Psoas muscle (tissue), 8 donors: ENCODE results near the gene TRABD2A. TPM values are rescaled to one million over a fixed set of nuclear protein-coding genes. Genes with fewer than 3 reads are reported as not detected.

ENCODE experiments used
- ATAC-seq, 4 donors: fragments of 200-7000 bp; cut with Tn5 transposase; one replicate each; pipeline ENCODE4 v1.9.1; 2020; ENCODE audit warnings: moderate library complexity in 3 of 4, mild to moderate bottlenecking in 2 of 4
- DNase-seq, 2 donors: peaks; one replicate each; pipeline ENCODE4 v3.0.0-alpha.2; 2020
- H3K27ac ChIP-seq: fragments of 200-600 bp; one replicate; pipeline ENCODE4 v1.8.0; 2022
- H3K27me3 ChIP-seq, 3 donors: fragments of 200-600 bp in 1 of 3; one replicate each; pipeline versions ENCODE4 v1.6.1 to v1.8.0; 2013 to 2022; ENCODE audit warnings: low read length in 2 of 3, mild to moderate bottlenecking in 2 of 3, moderate library complexity in 1 of 3; ENCODE audit not compliant: insufficient read depth in 3 of 3
- H3K36me3 ChIP-seq, 2 donors: fragments of 200-600 bp in 1 of 2; one replicate each; pipeline versions ENCODE4 v1.6.1 to v1.8.0; 2013 to 2022; ENCODE audit warnings: low read depth in 1 of 2, mild to moderate bottlenecking in 1 of 2, moderate library complexity in 1 of 2; ENCODE audit not compliant: insufficient read depth in 1 of 2
- H3K4me1 ChIP-seq: fragments of 200-600 bp; one replicate; pipeline ENCODE4 v1.8.0; 2022
- H3K4me3 ChIP-seq: fragments of 200-600 bp; one replicate; pipeline ENCODE4 v1.8.0; 2022; ENCODE audit warnings: mild to moderate bottlenecking
- H3K9me3 ChIP-seq: fragments of 200-600 bp; one replicate; pipeline ENCODE4 v1.8.0; 2022
- CTCF ChIP-seq: fragments of 200-600 bp; IDR thresholded peaks from one replicate; pipeline ENCODE4 v1.8.0; 2022; ENCODE audit warnings: antibody characterized with exemption
- WGBS, 3 donors: extraction: QIAGEN DNeasy Blood & Tissue Kit; methylation state at CpG; one replicate each; pipeline versions ENCODE4 v1.1.6 to v1.1.7; 2013; 5-methylcytosine and 5-hydroxymethylcytosine counted together
- intact Hi-C, 2 donors: fragments of 100-400 bp; cut with DNase I; formaldehyde crosslinking; loops; one replicate each; pipeline versions ENCODE4 v1.11.0 to v1.14.2; 2022
- polyA plus RNA-seq, 3 donors: library from polyadenylated mRNA; stranded (reverse); fragments of 200-250 nt; gene quantifications; one replicate each; pipeline ENCODE4 v1.2.3, GENCODE V29; 2013
- total RNA-seq, 4 donors: library from RNA; stranded (reverse); fragmentation: NEBNext Ultra II Directional in 2 of 4; extraction: Animal tissue kit (Norgen Biotek cat#: 25700) in 2 of 4; gene quantifications; one replicate each; pipeline versions ENCODE4 v1.2.1 to v1.2.4, GENCODE V29; 2021 to 2023
- donor health status: healthy with polysubstance abuse.
- donor health status: DM: no; HTN: no; CAD: no; lungs with moderate emphysema.
- donor health status: Bipolar disorder and iron deficiency.
- donor health status: healthy.
- donor health status: DM: yes; HTN: yes; CAD: no.
- donor health status: DM: no; HTN: no; CAD: no.
- donor health status: DM: no; HTN: no; CAD: no.
- donor health status: DM: yes; HTN: yes; CAD: no.

TRABD2A gene
- total and polyA plus RNA-seq, 7 donors = 0.27 to 0.74 (median 0.35) TPM

GRCh38 chr2:84816426-84817026 is 64.4 kb downstream of the TRABD2A start:
- Histone ChIP-seq H3K4me3 (no peak overlapping the region), H3K4me1 (no peaks in the 10 kb centered on the region), H3K9me3 (no peaks in the 10 kb centered on the region), H3K27ac (no peak overlapping the region), H3K36me3 (no peaks in the 10 kb centered on the region), H3K27me3 (no peaks in the 10 kb centered on the region)
- no peak for DNase-seq
- 90 to 94% (median 92%) methylated on average over 6 of the region's 6 CpGs for WGBS, 3 donors
- intact Hi-C loops = no loop called here
- no peak for TF ChIP-seq CTCF
- ATAC-seq = no peak

GRCh38 chr2:84815146-84815545 is 65.7 kb downstream of the TRABD2A start:
- Histone ChIP-seq H3K9me3 (no peaks in the 10 kb centered on the region), H3K4me3 (no peak overlapping the region), H3K27ac (no peak overlapping the region), H3K36me3 (no peaks in the 10 kb centered on the region), H3K4me1 (no peaks in the 10 kb centered on the region), H3K27me3 (no peaks in the 10 kb centered on the region)
- TF ChIP-seq CTCF = no peak
- DNase-seq = no peak
- ATAC-seq = no peak
- WGBS, 3 donors = 38 to 45% (median 43%) methylated on average over 3 of the region's 3 CpGs
- intact Hi-C loops = no loop called here

GRCh38 chr2:84811839-84812431 is 68.9 kb downstream of the TRABD2A start:
- TF ChIP-seq CTCF = no peak
- H3K27ac ChIP-seq = no peak overlapping the region
- intact Hi-C loops = no loop called here
- H3K27me3 ChIP-seq = no peaks in the 10 kb centered on the region
- ATAC-seq (no peak), DNase-seq (no peak)
- H3K36me3 ChIP-seq = no peaks in the 10 kb centered on the region
- H3K4me3 ChIP-seq = no peak overlapping the region
- no peaks in the 10 kb centered on the region for H3K4me1 ChIP-seq
- 73 to 87% (median 80%) methylated on average over 6 of the region's 6 CpGs for WGBS, 3 donors
- no peaks in the 10 kb centered on the region for H3K9me3 ChIP-seq

GRCh38 chr2:84808279-84808678 is 72.6 kb downstream of the TRABD2A start:
- ATAC-seq = no peak
- H3K36me3 ChIP-seq = no peaks in the 10 kb centered on the region
- 68 to 72% (median 71%) methylated on average over 4 of the region's 4 CpGs for WGBS, 3 donors
- no peaks in the 10 kb centered on the region for H3K4me1 ChIP-seq
- no peak for TF ChIP-seq CTCF
- DNase-seq = no peak
- no peaks in the 10 kb centered on the region for H3K9me3 ChIP-seq
- no peak overlapping the region for H3K4me3 ChIP-seq
- no peak overlapping the region for H3K27ac ChIP-seq
- intact Hi-C loops = no loop called here
- H3K27me3 ChIP-seq = no peaks in the 10 kb centered on the region

GRCh38 chr2:84807063-84807485 is 73.8 kb downstream of the TRABD2A start:
- H3K36me3 ChIP-seq = no peaks in the 10 kb centered on the region
- no peak for DNase-seq
- no peak overlapping the region for H3K4me3 ChIP-seq
- no peak for TF ChIP-seq CTCF
- no peaks in the 10 kb centered on the region for H3K27me3 ChIP-seq
- 22 to 33% (median 32%) methylated on average over 4 of the region's 4 CpGs for WGBS, 3 donors
- H3K27ac ChIP-seq = no peak overlapping the region
- ATAC-seq = no peak
- no peaks in the 10 kb centered on the region for H3K9me3 ChIP-seq
- H3K4me1 ChIP-seq = no peaks in the 10 kb centered on the region
- intact Hi-C loops = no loop called here
